Measurements from ENCODE around the gene FUZ. TPM values are rescaled to one million over a fixed set of nuclear protein-coding genes. Genes with fewer than 3 reads are reported as not detected.

The FUZ gene
- total RNA-seq, 1 experiment from 2014 or later = 19.0 TPM

DNA sequence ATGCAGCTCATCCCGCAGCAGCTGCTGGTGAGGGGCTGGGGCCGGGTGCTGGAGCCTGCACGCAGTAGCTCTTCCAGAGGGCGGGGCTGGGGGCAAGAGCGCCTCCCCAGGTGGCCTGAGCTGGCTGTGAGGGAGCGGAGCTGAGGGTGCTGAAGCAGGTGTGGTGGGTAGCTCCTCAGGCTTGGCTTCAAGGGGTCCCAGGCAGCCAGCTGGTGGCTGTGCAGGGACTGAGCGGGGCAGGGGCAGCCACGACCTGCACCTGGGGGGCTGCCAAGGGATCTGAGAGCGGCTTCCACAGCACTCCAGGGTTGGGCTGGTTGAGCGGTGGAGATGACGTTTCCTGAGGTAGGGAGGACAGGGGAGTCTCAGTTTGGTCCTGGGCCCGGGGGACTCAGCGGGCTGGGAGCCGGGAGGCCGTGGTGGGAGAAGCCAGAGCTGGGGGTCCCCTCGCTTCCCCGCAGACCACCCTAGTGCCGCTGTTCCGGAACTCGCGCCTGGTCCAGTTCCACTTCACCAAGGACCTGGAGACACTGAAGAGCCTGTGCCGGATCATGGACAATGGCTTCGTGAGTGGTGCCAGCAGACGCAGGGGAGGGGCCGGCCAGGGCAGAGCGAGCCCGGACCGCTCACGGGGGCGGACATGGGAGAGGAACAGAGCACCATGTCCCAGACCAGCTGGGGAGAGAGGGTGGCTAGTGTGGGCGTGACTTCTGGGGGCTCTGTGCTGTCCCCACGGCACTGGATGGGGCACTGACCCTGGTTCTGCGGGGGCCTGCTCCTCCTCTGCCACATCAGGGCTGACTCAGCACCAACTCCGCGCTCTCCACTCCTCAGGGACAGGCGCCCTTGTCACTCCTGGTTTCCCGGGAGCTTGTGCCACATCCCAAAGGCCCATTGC is 45.2 kb upstream of the FUZ start:
- H3K9me3 Mint-ChIP-seq (ENCODE audit: unreplicated experiment) = no peaks in the 10 kb centered on the region
- H3K27ac Mint-ChIP-seq (ENCODE audit: low read depth, unreplicated experiment) = no peak overlapping the region
- H3K4me1 Mint-ChIP-seq (ENCODE audit: insufficient read depth, unreplicated experiment) = peaks cover 6% of the 10 kb centered on the region
- TF ChIP-seq, protein P1, sequence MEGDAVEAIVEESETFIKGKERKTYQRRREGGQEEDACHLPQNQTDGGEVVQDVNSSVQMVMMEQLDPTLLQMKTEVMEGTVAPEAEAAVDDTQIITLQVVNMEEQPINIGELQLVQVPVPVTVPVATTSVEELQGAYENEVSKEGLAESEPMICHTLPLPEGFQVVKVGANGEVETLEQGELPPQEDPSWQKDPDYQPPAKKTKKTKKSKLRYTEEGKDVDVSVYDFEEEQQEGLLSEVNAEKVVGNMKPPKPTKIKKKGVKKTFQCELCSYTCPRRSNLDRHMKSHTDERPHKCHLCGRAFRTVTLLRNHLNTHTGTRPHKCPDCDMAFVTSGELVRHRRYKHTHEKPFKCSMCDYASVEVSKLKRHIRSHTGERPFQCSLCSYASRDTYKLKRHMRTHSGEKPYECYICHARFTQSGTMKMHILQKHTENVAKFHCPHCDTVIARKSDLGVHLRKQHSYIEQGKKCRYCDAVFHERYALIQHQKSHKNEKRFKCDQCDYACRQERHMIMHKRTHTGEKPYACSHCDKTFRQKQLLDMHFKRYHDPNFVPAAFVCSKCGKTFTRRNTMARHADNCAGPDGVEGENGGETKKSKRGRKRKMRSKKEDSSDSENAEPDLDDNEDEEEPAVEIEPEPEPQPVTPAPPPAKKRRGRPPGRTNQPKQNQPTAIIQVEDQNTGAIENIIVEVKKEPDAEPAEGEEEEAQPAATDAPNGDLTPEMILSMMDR (IDR thresholded peaks at IDR 0.05; ENCODE audit: unreplicated experiment) = no peak
- ChIA-PET POLR2A (interaction anchor here (0.9 to 1.3 kb wide), 4 partner anchors 8 to 11 kb away, joined by 3 to 11 read pairs (median 3); partner anchors contain the start of gene PTOV1), CTCF (interaction anchor here (0.6 kb wide), 1 partner anchor 8 kb away, joined by 3 read pairs; no protein-coding TSS in a partner anchor)
- no peaks in the 10 kb centered on the region for H3K27me3 Mint-ChIP-seq (ENCODE audit: insufficient read depth, unreplicated experiment)
- peaks cover 65% of the 10 kb centered on the region for H3K36me3 Mint-ChIP-seq (ENCODE audit: insufficient read depth, unreplicated experiment)
- intact Hi-C loops (cut with micrococcal nuclease) = loop anchor here (10.0 kb wide), 1 partner anchor 184 kb away; the partner anchor contains the start of gene PRMT1
- no peak overlapping the region for H3K4me3 Mint-ChIP-seq (ENCODE audit: unreplicated experiment)
- no TSS peak for BruUV-seq (replicated peaks)
- DNase-seq (ENCODE audit: unreplicated experiment) = no peak

DNA sequence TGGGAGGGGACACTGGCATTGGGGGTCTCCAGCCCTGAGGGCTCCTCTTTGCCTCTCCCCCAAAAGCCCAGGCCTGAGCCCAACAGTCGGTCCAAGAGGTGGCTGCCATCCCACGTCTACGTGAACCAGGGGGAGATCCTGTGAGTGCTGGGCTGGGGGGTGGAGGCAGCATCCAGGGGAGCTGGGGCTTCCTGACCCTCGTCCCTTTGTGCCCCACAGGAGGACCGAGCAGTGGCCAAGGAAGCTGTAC is 44.7 kb upstream of the FUZ start:
- ChIA-PET POLR2A (interaction anchor here (1.0 kb wide), 1 partner anchor 10 kb away, joined by 3 read pairs; no protein-coding TSS in a partner anchor), CTCF (interaction anchor here (0.6 kb wide), 1 partner anchor 9 kb away, joined by 3 read pairs; no protein-coding TSS in a partner anchor)
- Mint-ChIP-seq H3K27me3 (ENCODE audit: insufficient read depth, unreplicated experiment) (no peaks in the 10 kb centered on the region), H3K4me1 (ENCODE audit: insufficient read depth, unreplicated experiment) (peaks cover 8% of the 10 kb centered on the region), H3K4me3 (ENCODE audit: unreplicated experiment) (no peak overlapping the region), H3K9me3 (ENCODE audit: unreplicated experiment) (no peaks in the 10 kb centered on the region), H3K27ac (ENCODE audit: low read depth, unreplicated experiment) (no peak overlapping the region), H3K36me3 (ENCODE audit: insufficient read depth, unreplicated experiment) (peaks cover 61% of the 10 kb centered on the region)
- DNase-seq (ENCODE audit: unreplicated experiment) = no peak
- TF ChIP-seq, protein P1 (IDR thresholded peaks at IDR 0.05; ENCODE audit: unreplicated experiment) = no peak
- intact Hi-C loops (cut with micrococcal nuclease) = loop anchor here (10.0 kb wide), 1 partner anchor 183 kb away; the partner anchor contains the start of gene PRMT1
- no TSS peak for BruUV-seq (replicated peaks)

DNA sequence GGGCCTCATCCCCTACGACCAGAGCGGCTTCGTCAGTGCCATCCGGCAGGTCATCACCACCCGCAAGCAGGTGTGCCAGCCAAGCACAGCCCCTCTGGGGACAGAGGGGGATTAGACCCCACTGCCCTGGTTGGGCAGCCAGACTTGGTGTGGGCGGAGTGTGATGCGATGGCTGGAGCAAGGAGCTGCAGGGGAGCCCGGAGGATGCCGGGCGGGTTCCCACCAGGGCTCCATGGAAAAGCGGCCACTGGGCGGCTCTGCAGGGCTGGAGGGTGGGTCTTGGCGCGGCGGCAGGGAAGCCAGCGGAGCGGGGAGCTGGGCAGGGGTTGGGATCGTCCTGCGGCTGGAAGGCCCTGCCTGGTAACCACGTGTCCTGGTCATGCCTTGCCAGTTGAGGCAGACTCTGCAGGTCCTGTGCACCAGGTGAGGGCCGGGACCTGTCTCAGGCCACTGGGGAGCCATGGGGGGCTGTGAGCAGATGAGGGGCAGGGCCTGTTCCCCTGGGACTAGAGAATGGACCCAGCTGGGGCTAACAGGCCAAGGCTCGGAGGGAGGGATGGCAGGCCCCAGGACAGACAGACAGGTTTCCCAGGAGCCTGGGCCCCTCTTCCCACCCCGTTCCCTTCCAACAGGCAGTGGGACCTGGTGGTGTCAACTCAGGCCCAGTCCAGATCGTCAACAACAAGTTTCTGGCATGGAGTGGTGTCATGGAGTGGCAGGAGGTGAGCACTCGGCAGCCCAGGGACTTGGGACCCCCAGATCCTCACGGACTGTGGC is 44.2 kb upstream of the FUZ start:
- no peaks in the 10 kb centered on the region for H3K9me3 Mint-ChIP-seq (ENCODE audit: unreplicated experiment)
- TF ChIP-seq, protein P1 (IDR thresholded peaks at IDR 0.05; ENCODE audit: unreplicated experiment) = no peak
- BruUV-seq (replicated peaks) = no TSS peak
- H3K4me3 Mint-ChIP-seq (ENCODE audit: unreplicated experiment) = no peak overlapping the region
- no peak overlapping the region for H3K27ac Mint-ChIP-seq (ENCODE audit: low read depth, unreplicated experiment)
- no peaks in the 10 kb centered on the region for H3K27me3 Mint-ChIP-seq (ENCODE audit: insufficient read depth, unreplicated experiment)
- DNase-seq (ENCODE audit: unreplicated experiment) = no peak
- POLR2A ChIA-PET = interaction anchor here (1.0 kb wide), 1 partner anchor 11 kb away, joined by 3 read pairs; no protein-coding TSS in a partner anchor
- H3K4me1 Mint-ChIP-seq (ENCODE audit: insufficient read depth, unreplicated experiment) = peaks cover 13% of the 10 kb centered on the region
- CTCF ChIA-PET = interaction anchor here (0.6 kb wide), 1 partner anchor 9 kb away, joined by 3 read pairs; no protein-coding TSS in a partner anchor
- peaks cover 66% of the 10 kb centered on the region for H3K36me3 Mint-ChIP-seq (ENCODE audit: insufficient read depth, unreplicated experiment)
- intact Hi-C loops (cut with micrococcal nuclease) = loop anchor here (10.0 kb wide), 1 partner anchor 182 kb away; the partner anchor contains the start of gene PRMT1

DNA sequence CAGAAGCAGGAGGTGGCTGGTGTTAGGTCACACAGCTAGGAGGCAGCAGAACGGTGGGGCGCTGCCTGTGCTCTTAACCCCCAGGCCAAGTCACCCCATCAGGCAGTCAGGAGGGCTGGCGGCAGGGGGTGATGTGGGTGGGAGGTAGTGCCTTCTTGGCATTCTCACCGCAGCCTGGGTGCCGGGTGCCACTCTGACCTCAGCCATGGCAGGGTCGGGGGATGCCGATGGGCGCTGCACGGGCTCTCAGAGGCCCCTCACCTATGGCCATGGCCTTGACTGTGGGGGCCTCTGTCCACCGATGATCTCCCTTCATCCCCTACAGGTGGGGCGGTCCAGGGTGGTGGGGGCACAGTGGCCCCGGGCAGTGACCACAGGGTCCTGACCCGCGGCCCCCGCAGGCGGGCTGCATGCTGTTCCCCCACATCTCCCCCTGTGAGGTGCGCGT is 43.5 kb upstream of the FUZ start:
- Mint-ChIP-seq H3K27ac (ENCODE audit: low read depth, unreplicated experiment) (no peak overlapping the region), H3K27me3 (ENCODE audit: insufficient read depth, unreplicated experiment) (no peaks in the 10 kb centered on the region), H3K9me3 (ENCODE audit: unreplicated experiment) (no peaks in the 10 kb centered on the region), H3K4me1 (ENCODE audit: insufficient read depth, unreplicated experiment) (peaks cover 16% of the 10 kb centered on the region), H3K36me3 (ENCODE audit: insufficient read depth, unreplicated experiment) (peaks cover 62% of the 10 kb centered on the region), H3K4me3 (ENCODE audit: unreplicated experiment) (no peak overlapping the region)
- BruUV-seq (replicated peaks) = no TSS peak
- no peak for DNase-seq (ENCODE audit: unreplicated experiment)
- intact Hi-C loops (cut with micrococcal nuclease) = loop anchor here (10.0 kb wide), 1 partner anchor 182 kb away; the partner anchor contains the start of gene PRMT1
- CTCF ChIA-PET = no interaction called here
- TF ChIP-seq, protein P1 (IDR thresholded peaks at IDR 0.05; ENCODE audit: unreplicated experiment) = no peak
- POLR2A ChIA-PET = no interaction called here

Data from MCF 10A (cell line).